CD1c-positive myeloid dendritic cell (primary cell): ENCODE data around the gene CD86.

Experiments
- DNase-seq: peaks from one replicate; pipeline ENCODE4 v3.0.0-alpha.2; 2016; ENCODE audit errors: extremely low spot score

Gene CD86

DNA sequence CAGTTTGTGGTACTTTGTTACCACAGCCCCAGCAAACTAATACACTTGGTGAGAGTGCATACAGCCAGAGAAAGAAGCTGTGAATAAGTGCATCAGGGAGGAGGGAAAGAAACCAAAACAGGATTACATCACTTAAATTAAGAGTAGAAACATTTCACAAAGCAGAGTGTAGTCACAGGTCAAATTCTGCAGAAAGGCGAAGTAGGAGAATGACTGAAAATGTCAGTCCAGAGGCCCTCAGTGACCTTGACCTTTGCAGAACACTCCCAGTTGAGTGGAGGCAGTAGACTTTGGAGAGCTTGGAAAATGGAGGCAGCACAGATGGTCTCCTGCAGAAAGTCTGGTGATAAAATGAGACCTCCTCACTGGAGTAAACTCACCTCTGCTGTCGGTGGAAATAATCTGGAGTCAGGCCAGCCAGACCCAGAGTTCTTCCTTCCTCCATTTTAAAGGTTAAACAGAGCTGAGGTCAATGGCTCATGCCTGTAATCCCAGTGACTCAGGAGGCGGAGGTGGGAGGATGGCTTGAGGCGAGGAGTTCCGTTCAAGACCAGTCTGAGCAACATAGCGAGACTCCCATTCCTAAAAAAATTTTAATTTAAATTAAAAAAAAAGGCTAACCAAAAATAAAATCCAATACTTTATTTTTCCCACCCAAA lies 5.0 kb downstream of the CD86 start:
- peak; percentile 90 for DNase-seq

DNA sequence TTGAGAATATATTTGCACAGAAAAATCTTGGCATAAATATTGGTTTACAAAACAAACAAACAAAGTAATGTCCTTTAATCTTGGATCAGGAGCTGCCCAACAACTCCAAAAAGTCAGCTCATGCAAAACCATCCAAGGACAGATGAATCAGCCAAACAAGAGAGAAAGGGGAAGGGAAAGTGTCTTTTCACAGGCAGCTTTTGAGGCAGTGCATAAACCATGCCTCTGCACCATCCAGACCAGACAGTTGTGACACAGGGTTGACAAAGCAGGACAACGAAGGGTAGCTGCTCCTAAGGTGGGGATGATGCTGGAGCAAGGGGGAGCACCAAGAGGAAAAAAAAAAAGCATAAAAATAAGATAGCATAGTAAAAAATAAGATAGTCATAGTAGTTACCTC lies 8.7 kb downstream of the CD86 start:
- DNase-seq = peak; percentile 83

DNA sequence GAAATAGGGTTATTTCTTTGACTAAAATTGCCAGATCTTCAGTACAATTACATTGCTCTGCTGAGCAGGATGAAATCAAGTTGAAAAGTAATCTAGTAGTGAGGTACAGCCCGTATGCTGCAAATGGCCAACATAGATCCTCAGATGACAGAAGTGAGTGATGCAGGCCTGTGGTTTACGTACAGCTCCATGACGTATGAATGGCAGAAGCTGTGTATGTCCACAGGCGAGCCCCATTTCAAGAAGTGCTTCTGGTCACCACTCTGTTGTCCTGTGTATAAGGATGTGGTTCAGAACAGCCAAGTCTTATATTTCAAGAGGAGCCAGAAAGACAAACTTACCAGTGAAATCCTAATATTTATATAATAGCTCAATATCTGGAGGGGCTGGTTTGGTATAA lies 9.2 kb downstream of the CD86 start:
- peak; percentile 81 for DNase-seq

DNA sequence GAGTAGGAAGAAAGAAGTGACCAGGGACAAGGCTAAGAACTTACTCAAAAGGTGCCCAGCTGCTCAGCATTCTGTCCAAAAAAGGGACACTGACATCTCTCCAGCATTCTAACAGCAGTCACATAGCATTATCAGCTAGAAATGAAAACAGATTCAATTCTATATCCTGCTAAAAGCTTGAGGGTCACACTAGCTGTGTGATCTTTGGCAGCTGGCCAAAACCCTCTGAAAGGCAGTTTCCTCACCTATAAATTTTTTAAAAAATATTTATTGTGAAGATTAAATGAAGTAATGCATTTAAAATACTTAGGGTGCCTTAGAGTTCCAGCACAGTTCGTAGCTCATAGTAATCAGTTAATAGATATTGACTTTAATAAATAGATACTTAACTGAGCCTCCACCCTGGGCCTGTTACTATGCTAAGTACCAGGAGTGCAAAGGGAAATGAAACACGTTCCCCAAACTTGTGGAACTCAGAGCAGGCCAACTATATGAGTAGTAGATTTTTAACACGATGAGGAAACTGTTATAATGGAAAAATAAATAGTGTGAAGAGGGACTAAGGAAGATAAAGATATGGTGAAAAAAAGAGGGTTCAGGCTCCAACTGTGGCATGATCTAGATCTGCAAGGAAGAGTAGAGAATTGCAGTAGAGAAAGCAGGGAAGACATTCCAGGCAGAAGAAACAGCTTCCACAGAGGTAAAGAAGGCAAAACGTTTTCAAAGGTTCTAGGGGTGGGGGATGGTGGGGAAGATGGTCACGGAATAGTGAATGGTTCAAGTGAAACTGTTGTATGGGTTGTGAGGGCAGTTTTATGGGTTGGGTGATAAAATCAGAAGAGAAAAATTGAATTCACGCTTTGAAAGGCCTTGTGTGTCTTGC lies 11.4 kb downstream of the CD86 start:
- peak; percentile 58 for DNase-seq

DNA sequence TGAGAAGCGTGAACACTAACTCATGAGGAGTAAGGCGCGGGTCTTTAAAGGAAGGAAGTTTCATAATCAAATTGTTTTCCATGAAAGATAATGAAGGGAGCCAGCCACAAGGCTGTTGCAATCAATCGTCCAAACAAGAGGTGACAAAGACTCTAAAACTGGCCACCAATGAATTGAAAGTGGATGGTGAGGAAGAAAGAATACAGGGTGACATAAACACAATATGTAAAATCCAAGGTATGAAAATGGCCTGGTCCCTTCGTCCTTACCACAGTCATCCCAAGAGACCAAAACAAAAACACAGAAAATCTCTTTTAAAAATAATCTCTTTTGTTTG lies 12.0 kb downstream of the CD86 start:
- DNase-seq = peak; percentile 69

DNA sequence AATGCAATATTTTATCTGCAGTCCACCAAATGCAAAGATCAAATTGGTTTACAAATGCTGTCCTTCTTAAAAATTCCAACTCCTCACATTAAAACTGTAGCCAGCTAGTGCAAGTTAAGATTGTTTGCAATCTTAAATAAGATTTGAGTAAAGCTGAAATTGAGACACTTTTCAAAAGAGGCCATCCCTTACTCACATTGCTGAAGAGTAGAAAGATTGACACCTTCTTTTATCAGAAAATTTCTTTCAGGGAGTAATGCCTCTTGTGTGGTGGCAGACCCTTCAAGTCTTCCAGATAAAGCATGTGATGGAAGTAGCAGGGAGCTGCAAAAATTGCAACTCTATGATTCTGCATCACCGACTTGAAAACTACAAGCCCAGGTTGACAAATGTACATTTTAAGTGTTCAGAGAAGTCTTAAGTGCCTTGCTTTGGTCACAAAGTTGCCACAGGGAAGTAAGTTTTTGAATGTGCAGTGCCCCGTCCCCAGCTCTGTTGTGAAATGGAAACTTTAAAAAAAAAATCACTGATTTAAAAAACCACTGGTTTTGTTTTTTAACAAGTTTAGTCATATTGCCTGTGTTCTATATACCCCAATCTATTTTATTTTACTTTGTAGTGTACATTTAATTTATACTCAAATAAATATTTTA lies 12.6 kb downstream of the CD86 start:
- DNase-seq = peak; percentile 78

DNA sequence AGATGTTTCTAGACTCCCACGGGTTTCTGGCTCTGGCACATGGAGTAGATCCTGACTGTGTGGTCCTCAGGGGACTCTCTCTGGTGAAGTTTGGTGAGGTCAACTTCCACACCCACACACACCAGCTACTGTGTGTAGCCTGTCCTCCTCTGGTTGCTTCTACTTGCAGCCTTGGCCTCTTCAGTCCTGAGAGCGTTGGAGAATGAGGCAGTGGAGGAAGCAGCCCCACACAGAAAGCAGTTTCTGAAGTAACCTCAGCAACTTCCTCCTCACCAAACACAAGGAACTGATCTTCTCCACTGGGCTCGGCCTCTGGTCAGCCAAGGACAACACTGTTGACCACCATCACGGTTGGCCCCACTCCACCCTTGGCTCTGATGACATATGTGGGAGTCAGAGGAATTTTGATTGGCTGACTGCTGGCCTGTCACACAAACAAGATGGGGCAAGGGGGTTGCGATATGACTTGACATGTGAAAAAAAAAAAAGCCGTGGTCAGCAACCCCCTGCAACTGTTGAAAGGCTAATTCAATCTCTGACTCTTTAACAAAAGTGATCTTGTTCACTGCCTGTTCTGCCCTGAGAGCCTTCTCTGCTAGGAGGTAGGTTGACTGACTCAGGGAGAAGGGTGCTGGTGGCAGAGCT lies 19.6 kb downstream of the CD86 start:
- DNase-seq = peak; percentile 90

DNA sequence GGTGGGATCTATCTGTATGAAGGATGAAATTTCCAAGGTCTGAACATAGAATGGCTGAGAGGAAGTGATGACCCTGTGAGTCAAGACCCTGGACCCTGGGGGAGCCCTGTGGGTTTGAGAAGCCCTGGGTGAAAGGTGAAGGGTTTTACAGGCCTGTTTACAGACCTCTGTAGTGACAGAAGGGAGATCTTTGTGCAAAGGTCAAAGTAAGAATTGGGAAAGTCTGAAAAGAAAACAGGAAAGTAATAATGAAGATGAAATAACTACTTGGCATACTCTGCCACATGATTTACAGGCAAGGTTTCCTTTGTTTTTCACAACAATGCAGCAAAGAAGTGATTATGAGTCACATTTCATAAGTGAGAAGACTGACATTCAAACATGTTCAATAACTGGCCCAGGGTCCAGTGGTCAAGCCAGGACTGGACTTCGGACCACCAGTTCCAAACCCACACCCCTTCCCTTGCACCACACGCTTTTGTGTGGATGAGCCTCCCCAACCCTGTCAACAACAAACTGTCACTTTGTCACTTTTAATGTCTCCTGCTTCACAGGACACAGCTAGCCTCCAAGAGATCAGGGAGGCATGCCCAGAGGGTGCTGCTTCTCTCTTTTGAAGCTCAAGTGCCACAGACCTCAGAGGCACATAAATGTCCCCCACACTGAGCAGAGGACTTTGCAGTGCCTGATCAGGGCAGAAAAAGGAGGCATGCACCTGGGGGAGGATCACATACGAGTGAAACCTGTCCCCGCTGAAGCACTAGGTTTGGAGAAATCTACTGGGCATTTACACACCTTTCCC lies 21.5 kb downstream of the CD86 start:
- no peak for DNase-seq

DNA sequence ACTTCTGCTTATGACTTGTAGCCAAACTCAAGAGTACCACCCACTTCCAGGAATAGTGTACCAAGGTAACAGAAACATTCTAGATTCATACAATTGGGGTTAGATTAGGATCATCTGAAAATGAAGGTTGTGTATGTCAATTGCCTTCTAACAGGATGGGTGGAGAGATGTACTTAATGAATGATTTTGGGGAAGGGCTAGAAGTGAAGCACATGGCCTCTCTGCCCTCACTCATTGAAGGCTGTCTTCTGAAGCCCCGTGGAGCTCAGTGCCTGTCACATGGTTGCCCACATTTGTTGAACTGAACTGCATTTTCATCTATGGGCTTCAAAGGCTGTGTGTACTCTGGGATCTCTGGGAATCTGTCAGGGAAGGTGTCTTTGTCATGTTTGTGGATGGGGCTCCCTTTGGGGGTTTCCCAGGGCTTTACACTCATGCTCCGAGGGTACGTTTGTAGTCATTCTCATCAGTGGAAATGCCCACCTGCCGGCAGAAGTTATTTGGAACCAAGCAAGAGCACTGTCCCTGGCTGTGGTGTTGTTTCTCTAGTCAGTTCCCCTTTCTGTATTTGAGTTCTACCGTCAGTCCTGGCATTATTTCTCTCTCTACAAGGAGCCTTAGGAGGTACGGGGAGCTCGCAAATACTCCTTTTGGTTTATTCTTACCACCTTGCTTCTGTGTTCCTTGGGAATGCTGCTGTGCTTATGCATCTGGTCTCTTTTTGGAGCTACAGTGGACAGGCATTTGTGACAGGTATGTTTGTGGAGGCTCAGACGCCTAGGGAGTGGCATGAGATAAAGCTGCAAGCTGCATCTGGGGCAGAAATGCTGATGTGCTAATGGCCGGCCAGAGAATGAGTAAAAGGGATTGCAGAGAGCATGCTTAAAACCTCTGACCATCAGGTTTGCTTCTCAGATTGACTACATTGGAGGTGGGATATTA lies 22.4 kb downstream of the CD86 start:
- DNase-seq = peak; percentile 66

DNA sequence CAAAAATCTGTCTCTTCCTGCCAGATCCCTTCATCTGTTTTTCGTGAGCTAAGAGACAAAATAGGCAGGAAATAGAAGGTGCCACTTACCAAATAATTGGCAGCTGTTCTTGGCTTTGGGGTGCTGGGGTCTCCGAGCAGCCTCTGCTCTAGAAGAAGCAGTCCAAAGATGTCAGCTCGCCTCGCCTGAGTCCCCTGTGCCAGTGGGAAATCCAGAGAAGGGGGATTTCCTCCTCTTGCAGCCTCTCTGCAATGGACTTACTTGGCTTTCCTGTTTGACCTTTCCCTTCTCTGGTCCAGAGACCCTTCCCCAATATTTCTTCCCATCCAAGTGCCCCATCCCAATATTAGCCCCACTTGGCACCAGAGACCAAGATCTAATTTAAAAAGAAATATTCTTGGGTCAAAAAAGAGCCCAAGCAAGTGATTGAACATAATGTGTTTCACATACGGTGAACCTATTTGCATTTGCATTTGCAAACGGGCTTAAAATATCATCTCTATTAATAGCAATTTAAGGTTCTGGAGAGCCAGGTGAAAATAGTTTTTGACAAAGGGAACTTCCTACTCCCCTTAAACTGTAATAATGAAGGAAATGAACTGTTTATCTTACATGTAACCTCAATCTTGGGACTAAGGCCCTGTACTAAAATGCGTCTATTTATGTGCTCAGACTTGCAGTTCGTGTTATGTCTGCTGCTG lies 23.2 kb downstream of the CD86 start:
- no peak for DNase-seq

DNA sequence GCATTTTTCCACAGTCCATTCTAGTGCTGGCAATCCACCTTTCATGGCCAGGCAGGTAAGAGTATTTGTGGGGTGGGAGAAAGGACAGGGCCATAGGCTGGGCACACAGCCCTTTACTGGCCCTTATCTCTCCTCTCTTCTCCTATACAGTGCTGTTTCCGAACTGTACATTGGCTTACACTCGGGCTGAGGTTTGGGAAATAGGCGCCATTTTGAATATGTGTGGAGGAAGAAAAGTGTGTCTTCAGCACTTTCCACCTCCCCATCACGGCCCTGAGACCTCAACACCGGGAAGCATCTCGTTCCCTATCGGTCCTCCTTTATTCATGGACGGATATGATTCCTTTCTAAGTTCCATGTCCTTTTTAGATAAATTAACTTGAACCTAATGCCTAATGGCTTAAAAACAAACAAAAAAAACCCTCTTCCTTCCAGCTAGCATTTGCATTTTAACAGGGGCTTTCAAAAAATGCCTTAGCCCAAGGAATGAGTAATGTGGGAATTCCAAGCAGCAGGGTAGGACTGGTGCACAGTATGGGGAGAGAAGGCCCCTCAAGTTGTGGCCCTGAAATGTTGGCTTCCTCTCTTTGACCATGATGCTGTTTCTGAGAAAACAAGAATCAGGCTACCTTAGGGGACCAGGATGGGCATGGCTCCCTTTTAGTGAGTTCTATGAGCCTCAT lies 24.5 kb downstream of the CD86 start:
- DNase-seq = no peak

DNA sequence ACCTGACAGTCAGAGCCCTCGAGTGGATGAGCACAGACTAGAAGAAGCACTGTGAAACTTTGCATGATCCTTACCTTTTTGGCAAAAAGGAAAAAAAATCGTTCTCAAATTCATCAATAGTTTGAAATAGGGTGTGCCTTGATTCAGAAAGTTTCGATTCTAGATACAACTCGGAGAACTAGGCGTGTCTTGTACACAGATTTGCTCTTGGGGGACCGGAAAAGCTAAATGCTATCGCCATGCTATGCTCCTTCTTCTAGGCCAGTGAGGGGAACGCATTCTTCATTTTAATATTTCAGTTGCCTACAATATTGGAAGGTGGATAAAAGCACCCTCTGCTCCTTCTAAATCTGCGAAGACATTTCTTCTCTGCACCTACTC lies 25.0 kb downstream of the CD86 start:
- DNase-seq = no peak

DNA sequence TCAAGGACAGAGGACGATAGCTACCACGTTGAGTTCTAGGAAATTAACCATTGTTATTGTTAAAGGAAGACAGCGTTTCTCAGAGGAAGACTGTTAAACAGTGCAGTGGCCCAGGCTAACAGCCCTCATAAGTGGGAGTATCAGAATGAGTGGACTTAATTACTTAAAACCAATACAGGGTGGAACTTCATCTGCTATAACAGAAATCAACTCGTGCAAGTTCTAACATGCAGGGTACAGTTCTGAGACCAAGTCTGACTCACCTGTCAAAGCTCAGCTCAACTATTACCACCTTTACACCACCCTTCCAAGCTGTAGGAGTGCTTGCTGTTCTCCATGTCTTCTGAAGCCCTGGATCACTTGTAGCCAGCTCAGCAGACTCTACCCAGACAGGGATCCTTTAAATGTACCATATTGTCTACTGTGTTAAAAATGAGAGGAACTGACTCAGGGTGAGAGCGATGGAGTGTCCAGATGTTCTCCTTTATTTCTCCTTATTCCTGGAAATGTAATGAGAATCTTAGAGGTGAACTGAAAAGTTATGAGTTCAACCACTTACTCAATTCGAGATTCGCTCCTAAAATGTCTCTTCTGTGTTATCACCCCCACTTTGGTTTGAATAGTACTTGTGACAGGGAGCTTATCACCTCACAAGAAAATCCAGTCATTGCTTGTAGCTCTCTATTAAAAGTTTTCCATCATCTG lies 26.5 kb downstream of the CD86 start:
- DNase-seq = no peak

DNA sequence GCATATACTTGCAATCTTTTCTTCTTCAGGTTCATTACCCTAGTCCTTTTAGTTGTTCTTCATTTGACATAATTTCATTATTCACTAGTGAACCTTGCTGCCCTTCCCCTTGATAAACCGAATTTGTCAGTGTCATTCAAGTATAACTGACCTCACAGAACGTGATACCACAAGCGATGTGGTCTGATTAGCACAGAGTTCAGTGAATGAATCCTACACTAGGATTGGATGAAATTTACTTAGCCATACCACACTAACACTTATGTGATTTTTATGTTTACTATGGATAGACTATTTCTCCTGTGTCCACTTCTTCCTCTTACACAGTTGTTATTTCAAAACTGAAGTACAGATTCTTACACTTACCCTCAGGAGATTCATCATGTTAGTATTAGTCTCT lies 27.2 kb downstream of the CD86 start:
- no peak for DNase-seq

DNA sequence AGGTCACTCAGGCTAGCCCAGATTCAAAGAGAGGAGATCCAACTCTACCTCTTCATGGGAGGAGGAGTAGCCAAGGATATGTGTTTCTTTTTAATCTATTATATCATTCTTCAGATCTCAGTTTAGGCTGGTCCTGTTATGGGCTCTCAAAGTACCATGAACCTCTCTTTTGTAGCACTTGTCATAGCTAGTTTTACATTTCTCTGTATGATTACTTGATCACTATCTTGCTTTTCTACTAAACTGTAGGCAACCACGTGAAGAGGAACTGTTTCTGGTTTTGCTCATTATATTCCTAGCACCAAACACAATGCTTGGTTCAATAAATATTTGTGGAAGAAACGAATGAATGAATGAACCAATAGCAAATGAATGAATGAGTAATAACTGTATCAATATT lies 29.6 kb downstream of the CD86 start:
- DNase-seq = no peak

DNA sequence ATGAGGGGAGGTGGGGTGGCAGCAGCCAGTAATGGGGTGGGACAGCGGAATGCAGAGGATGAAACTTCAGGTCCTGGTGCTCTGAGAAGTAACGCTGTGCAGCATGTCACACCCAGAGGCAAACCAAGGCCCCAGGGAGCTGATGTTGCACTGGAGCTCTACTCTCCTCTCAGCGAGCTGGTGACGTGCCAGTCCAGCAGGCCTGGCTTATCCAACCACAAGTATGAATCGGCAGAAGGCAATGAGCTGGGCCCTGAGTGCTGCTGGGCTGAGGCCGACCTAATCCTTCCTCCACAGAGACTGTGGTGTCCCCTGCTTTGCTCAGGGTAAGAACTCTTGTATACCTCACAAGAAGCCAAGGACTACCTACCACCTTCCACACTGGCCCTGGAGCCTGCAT lies 30.5 kb downstream of the CD86 start:
- DNase-seq = no peak

DNA sequence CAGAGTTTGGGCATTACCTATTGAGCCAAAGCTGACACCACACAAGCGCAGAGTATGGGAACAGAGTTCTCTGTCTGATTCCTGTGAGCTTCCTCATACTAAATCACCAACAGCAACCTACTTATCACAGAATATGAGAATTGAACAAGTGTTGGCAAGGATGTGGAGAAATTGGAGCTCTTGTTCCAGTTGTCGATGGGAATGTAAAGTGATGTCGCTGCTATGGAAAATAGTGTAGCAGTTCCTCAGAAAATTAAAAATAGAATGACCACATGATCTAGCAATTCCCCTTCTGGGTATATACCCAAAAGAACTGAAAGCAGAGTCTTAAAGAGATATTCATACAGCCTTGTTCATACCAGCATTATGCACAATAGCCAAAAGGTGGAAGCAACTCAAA lies 33.4 kb downstream of the CD86 start:
- peak; percentile 66 for DNase-seq

DNA sequence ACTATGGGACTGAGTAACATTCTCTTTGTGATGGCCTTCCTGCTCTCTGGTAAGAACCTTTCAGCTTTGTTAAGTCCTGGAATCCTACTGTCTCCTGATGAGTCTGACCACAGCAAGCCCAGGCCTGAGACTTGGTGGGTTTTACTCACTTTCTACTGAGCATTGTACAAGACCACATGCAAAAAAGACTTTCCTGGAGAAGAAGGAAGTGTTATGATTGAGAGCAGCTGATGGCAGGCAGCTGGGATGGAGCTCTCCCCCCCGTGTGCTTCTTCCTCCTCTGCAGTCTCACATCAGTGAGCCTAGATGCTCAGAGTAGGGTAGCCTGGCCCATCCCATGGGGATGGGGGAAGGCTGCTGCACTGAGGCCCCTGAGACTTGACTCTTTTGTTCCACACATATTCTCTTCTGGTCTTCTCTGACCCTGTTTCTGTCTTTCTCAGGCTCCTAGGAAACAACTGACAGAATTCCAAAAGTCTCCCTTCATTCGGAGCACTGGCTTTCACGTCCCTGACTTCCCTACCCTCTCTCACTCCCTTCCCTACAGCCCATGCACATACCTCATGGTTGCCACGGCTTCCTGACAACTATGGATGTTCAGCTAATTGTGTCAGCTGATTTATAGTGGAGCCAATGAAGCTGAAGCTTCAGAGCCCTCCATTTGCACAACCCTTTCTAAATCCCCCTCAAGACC lies 36.6 kb downstream of the CD86 start:
- peak; percentile 57 for DNase-seq
